Sigmoid colon (tissue), 4 donors: ENCODE results near the gene NFKB1.

Source experiments
- EP300 ChIP-seq, 4 donors: sonication (generic); formaldehyde crosslinking; IDR thresholded peaks; one replicate each; pipeline ENCODE4 v1.6.1; 2017; ENCODE audit warnings: antibody characterized with exemption in 4 of 4
- POLR2AphosphoS5 ChIP-seq, 4 donors: sonication (generic); formaldehyde crosslinking; IDR thresholded peaks; one replicate each; pipeline ENCODE4 v1.6.1; 2017; ENCODE audit warnings: antibody characterized with exemption in 4 of 4
- TF ChIP-seq, protein P1 (sequence below), 4 experiments: fragments of 450-650 bp in 3 of 4; fragments of 200-600 bp in 1 of 4; IDR thresholded peaks; one replicate each; pipeline ENCODE4 v1.5.1; 2016 to 2019; ENCODE audit warnings: antibody characterized with exemption in 4 of 4, mild to moderate bottlenecking in 3 of 4, moderate library complexity in 2 of 4

DNA sequence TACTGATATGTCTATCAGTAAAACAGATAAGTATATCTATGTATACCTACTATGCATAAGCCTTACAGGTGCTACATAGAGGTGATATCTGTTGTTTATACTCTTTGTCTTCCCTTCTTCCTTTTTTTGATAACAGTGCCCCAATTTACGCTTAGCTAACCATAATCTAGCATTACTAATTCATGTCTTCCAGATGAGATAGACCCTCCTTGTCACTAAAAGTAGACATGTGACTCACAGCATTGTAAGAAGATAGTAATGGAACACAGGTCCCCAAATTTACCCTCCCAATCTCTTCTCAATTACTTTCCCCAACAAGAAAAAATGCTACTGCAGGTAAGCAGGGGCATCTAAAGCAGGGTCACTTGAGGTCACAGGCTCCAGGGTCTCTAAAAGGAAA lies 7.9 kb upstream of the NFKB1 start:
- TF ChIP-seq, protein P1, sequence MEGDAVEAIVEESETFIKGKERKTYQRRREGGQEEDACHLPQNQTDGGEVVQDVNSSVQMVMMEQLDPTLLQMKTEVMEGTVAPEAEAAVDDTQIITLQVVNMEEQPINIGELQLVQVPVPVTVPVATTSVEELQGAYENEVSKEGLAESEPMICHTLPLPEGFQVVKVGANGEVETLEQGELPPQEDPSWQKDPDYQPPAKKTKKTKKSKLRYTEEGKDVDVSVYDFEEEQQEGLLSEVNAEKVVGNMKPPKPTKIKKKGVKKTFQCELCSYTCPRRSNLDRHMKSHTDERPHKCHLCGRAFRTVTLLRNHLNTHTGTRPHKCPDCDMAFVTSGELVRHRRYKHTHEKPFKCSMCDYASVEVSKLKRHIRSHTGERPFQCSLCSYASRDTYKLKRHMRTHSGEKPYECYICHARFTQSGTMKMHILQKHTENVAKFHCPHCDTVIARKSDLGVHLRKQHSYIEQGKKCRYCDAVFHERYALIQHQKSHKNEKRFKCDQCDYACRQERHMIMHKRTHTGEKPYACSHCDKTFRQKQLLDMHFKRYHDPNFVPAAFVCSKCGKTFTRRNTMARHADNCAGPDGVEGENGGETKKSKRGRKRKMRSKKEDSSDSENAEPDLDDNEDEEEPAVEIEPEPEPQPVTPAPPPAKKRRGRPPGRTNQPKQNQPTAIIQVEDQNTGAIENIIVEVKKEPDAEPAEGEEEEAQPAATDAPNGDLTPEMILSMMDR (IDR thresholded peaks at IDR 0.05) = no peak
- TF ChIP-seq POLR2AphosphoS5 (IDR thresholded peaks at IDR 0.05) (no peak), EP300 (IDR thresholded peaks at IDR 0.05) (no peak)
